Mesendoderm (in vitro differentiated cells): ENCODE data around the gene BOK.
A peak's percentile ranks its signal among the peaks of the same experiment; 100 is the strongest.

ENCODE experiments used
- DNase-seq: peaks from one replicate; pipeline ENCODE4 v3.0.0; 2013
- H2AK5ac ChIP-seq: 2 replicates; pipeline ENCODE4 v1.6.1; 2013; ENCODE audit warnings: low read length, inconsistent platforms
- H2BK120ac ChIP-seq: 2 replicates; pipeline ENCODE4 v1.6.1; 2013; ENCODE audit warnings: low read depth, mild to moderate bottlenecking, low read length, moderate library complexity, mixed read lengths
- H2BK15ac ChIP-seq: replicated peaks from 2 replicates; pipeline ENCODE4 v1.6.1; 2013; ENCODE audit warnings: low read depth, mild to moderate bottlenecking, moderate library complexity
- H2BK5ac ChIP-seq: 2 replicates; pipeline ENCODE4 v1.6.1; 2013; ENCODE audit warnings: low read length, inconsistent platforms
- H3K18ac ChIP-seq: 2 replicates; pipeline ENCODE4 v1.6.1; 2013; ENCODE audit warnings: mild to moderate bottlenecking, low read length, mixed read lengths
- H3K23ac ChIP-seq: one replicate; pipeline ENCODE4 v1.6.1; 2013; ENCODE audit warnings: low read length
- H3K27ac ChIP-seq: 2 replicates; pipeline ENCODE4 v1.5.1; 2013; ENCODE audit warnings: low read depth, mild to moderate bottlenecking, inconsistent platforms, low read length, moderate library complexity
- H3K27me3 ChIP-seq: 2 replicates; pipeline ENCODE4 v1.6.1; 2013; ENCODE audit warnings: low read length, control low read depth, mild to moderate bottlenecking, inconsistent platforms; ENCODE audit not compliant: insufficient read depth, poor library complexity
- H3K36me3 ChIP-seq: 2 replicates; pipeline ENCODE4 v1.6.1; 2013; ENCODE audit warnings: low read length, inconsistent platforms; ENCODE audit not compliant: control insufficient read depth, insufficient read depth
- H3K4ac ChIP-seq: one replicate; pipeline ENCODE4 v1.6.1; 2013; ENCODE audit warnings: low read depth, mild to moderate bottlenecking, low read length, moderate library complexity
- H3K4me1 ChIP-seq: 2 replicates; pipeline ENCODE4 v1.6.1; 2013; ENCODE audit warnings: low read depth, low read length, inconsistent platforms; ENCODE audit not compliant: control insufficient read depth
- H3K4me2 ChIP-seq: 2 replicates; pipeline ENCODE4 v1.6.1; 2013; ENCODE audit warnings: low read length
- H3K4me3 ChIP-seq: 2 replicates; pipeline ENCODE4 v1.5.1; 2013; ENCODE audit warnings: mild to moderate bottlenecking, low read length
- H3K56ac ChIP-seq: one replicate; pipeline ENCODE4 v1.6.1; 2013; ENCODE audit warnings: low read length
- H3K79me1 ChIP-seq: 2 replicates; pipeline ENCODE4 v1.6.1; 2013; ENCODE audit warnings: low read length, inconsistent platforms
- H3K79me2 ChIP-seq: 2 replicates; pipeline ENCODE4 v1.6.1; 2013; ENCODE audit warnings: mild to moderate bottlenecking, low read length; ENCODE audit not compliant: control insufficient read depth, insufficient read depth
- H3K9ac ChIP-seq: 2 replicates; pipeline ENCODE4 v1.6.1; 2013; ENCODE audit warnings: low read length, inconsistent platforms
- H4K5ac ChIP-seq: one replicate; pipeline ENCODE4 v1.6.1; 2013; ENCODE audit warnings: low read length
- H4K8ac ChIP-seq: one replicate; pipeline ENCODE4 v1.6.1; 2013; ENCODE audit warnings: low read depth, mild to moderate bottlenecking, control low read depth, low read length, moderate library complexity
- WGBS: extraction: QIAGEN DNeasy Blood & Tissue Kit; methylation state at CpG from one replicate; pipeline ENCODE4 v1.1.7; 2013; ENCODE audit warnings: low lambda C conversion rate, missing lambda C conversion rate; ENCODE audit not compliant: insufficient coverage; ENCODE audit errors: extremely low coverage; 5-methylcytosine and 5-hydroxymethylcytosine counted together
- small RNA-seq: library from polyadenylated mRNA; stranded (forward); fragments of <200 nt; extraction: miRNeasy Mini kit (QIAGEN cat#:217004); gene quantifications from one replicate; pipeline ENCODE3, GENCODE V24; 2013; ENCODE audit not compliant: insufficient read depth

The BOK gene

DNA sequence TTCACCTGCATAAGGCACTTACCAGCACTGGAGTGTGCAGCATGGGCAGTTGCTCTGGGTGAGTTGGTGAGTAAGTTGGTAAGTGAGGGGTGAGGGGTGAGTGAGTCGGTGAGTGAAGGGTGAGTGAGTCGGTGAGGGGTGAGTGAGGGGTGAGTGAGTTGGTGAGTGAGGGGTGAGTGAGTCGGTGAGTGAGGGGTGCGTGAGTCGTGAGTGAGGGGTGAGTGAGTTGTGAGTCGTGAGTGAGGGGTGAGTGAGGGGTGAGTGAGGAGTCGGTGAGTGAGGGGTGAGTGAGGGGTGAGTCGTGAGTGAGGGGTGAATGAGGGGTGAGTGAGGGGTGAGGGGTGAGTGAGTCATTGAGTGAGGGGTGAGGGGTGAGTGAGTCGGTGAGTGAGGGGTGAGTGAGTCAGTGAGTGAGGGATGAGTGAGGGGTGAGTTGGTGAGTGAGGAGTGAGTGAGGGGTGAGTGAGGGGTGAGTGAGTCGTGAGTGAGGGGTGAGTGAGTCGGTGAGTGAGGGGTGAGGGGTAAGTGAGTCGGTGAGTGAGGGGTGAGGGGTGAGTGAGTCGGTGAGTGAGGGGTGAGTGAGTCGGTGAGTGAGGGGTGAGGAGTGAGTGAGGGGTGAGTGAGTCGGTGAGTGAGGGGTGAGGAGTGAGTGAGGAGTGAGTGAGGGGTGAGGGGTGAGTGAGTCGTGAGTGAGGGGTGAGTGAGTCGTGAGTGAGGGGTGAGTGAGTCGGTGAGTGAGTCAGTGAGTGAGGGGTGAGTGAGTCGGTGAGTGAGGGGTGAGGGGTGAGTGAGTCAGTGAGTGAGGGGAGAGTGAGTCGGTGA, 61.3 kb downstream of the BOK start:
- H2BK120ac ChIP-seq, result no peak overlapping the region
- H3K79me1 ChIP-seq, result peaks cover 20% of the 10 kb centered on the region
- no peak overlapping the region for H2BK5ac ChIP-seq
- H3K79me2 ChIP-seq, result peaks cover 10% of the 10 kb centered on the region
- H3K4ac ChIP-seq, result no peak overlapping the region
- 100% methylated on average over 3 of the region's 20 CpGs for WGBS
- no peak overlapping the region for H3K18ac ChIP-seq
- H2BK15ac ChIP-seq, result no peak overlapping the region
- H3K4me3 ChIP-seq, result no peak overlapping the region
- H3K27me3 ChIP-seq, result no peaks in the 10 kb centered on the region
- DNase-seq, result no peak
- H3K23ac ChIP-seq, result no peak overlapping the region
- H3K36me3 ChIP-seq, result no peaks in the 10 kb centered on the region
- H3K56ac ChIP-seq, result no peak overlapping the region
- no peak overlapping the region for H2AK5ac ChIP-seq
- no peak overlapping the region for H4K8ac ChIP-seq
- no peak overlapping the region for H4K5ac ChIP-seq
- H3K9ac ChIP-seq, result no peak overlapping the region
- peaks cover 4% of the 10 kb centered on the region for H3K4me1 ChIP-seq
- no peak overlapping the region for H3K27ac ChIP-seq
- no peak overlapping the region for H3K4me2 ChIP-seq

DNA sequence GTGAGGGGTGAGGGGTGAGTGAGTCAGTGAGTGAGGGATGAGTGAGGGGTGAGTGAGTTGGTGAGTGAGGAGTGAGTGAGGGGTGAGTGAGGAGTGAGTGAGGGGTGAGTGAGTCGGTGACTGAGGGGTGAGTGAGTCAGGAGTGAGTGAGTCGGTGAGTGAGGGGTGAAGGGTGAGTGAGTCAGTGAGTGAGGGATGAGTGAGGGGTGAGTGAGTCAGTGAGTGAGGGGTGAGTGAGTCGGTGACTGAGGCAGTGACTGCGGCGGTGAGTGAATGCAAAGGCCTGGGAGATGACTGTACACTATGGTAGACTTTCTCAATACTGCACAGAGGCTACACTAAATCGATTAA, 61.8 kb downstream of the BOK start:
- Histone ChIP-seq H3K27ac (no peak overlapping the region), H3K4me2 (no peak overlapping the region), H3K27me3 (no peaks in the 10 kb centered on the region), H4K5ac (no peak overlapping the region), H3K4me3 (no peak overlapping the region), H2BK15ac (no peak overlapping the region), H3K56ac (no peak overlapping the region), H2BK120ac (no peak overlapping the region), H3K4me1 (peaks cover 4% of the 10 kb centered on the region), H3K79me1 (peaks cover 18% of the 10 kb centered on the region), H3K23ac (no peak overlapping the region), H3K79me2 (peaks cover 10% of the 10 kb centered on the region), H3K9ac (no peak overlapping the region), H4K8ac (no peak overlapping the region), H2BK5ac (no peak overlapping the region), H3K36me3 (no peaks in the 10 kb centered on the region), H3K4ac (no peak overlapping the region), H3K18ac (no peak overlapping the region), H2AK5ac (no peak overlapping the region)
- WGBS, result no CpG with 5 or more reads among the region's 6 CpGs
- no peak for DNase-seq

Small RNAs within 50 kb of the gene (small RNA-seq; reads per million reads assigned to genes)
- gene RNA5SP122, result 14.9 reads per million, percentile 89 among the genes with 10 or more reads in this experiment
